HG03521 (cell line): Measurements from ENCODE around the gene ANKS6.
A peak's percentile ranks its signal among the peaks of the same experiment; 100 is the strongest.

Experiments
- ATAC-seq: cut with Tn5 transposase; IDR thresholded peaks from one replicate; pipeline ENCODE4 v1.9.1; 2021; ENCODE audit warnings: mild to moderate bottlenecking, moderate library complexity; ENCODE audit not compliant: unreplicated experiment

Gene ANKS6

GRCh38 chr9:98818764-98819163 lies 22.4 kb upstream of the ANKS6 start:
- no peak for ATAC-seq

GRCh38 chr9:98815391-98815951 lies 19.1 kb upstream of the ANKS6 start:
- no peak for ATAC-seq

- ATAC-seq: no peak
These were observed 14.8 kb upstream of the ANKS6 start for GRCh38 chr9:98811051-98811650.

- ATAC-seq: no peak
These were observed 13.9 kb upstream of the ANKS6 start for GRCh38 chr9:98810102-98810842.

- no peak for ATAC-seq
These were observed 13.2 kb upstream of the ANKS6 start for GRCh38 chr9:98809311-98810101.

- no peak for ATAC-seq
These were observed 12.5 kb upstream of the ANKS6 start for GRCh38 chr9:98808875-98809274.

- no peak for ATAC-seq
These were observed 12.1 kb upstream of the ANKS6 start for GRCh38 chr9:98808411-98808815.

- ATAC-seq: no peak
These were observed 11.4 kb upstream of the ANKS6 start for GRCh38 chr9:98807814-98808195.

- ATAC-seq: no peak
These were observed 10.9 kb upstream of the ANKS6 start, which contains the start of gene GALNT12 for GRCh38 chr9:98807070-98807813. TSS of gene GALNT12 (plus strand) at chr9:98807670. CDS start at chr9:98807699, 29 bp downstream.

- ATAC-seq: no peak
These were observed 10.2 kb upstream of the ANKS6 start for GRCh38 chr9:98806394-98807035.

- ATAC-seq: no peak
These were observed 9.3 kb upstream of the ANKS6 start for GRCh38 chr9:98805506-98806272.

- ATAC-seq: no peak
These were observed 7.7 kb upstream of the ANKS6 start for GRCh38 chr9:98804083-98804482.

GRCh38 chr9:98801969-98802371 lies 5.6 kb upstream of the ANKS6 start:
- no peak for ATAC-seq

- ATAC-seq: no peak
These were observed 5.2 kb upstream of the ANKS6 start for GRCh38 chr9:98801561-98801960.

- ATAC-seq: no peak
These were observed 1.9 kb upstream of the ANKS6 start for GRCh38 chr9:98798254-98798653.

GRCh38 chr9:98797491-98797890 lies 1.1 kb upstream of the ANKS6 start:
- ATAC-seq: no peak

- peak; percentile 25 for ATAC-seq
These were observed 388 bp downstream of the ANKS6 start for GRCh38 chr9:98795970-98796363.

GRCh38 chr9:98795295-98795955 lies 930 bp downstream of the ANKS6 start:
- no peak for ATAC-seq

- ATAC-seq: no peak
These were observed 1.6 kb downstream of the ANKS6 start for GRCh38 chr9:98794802-98795201.
